ENCODE data around the gene ZHX3.

DNA sequence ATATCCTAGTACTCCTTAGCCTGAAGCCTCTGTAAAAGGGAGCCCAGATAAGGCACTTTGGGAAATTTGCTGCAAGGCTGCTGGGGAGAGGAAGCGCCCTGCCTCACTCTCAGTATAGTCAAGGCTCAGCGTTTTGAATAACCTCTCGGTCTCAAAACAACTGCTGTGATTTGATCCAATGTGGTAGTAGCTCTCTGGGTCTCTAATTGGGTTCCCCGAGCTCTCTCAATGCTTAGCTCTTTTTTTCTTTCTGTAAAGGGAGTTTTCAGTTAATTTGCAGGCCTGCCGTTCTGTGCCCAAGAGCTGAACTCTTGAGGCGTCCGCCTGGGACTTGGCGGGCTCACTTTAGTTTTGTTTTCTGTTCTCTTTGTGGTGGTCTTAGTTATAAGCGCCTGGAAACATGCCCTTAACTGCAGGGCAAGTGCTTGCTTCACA is 41.2 kb downstream of the ZHX3 start:
- TF ChIP-seq, protein P1, sequence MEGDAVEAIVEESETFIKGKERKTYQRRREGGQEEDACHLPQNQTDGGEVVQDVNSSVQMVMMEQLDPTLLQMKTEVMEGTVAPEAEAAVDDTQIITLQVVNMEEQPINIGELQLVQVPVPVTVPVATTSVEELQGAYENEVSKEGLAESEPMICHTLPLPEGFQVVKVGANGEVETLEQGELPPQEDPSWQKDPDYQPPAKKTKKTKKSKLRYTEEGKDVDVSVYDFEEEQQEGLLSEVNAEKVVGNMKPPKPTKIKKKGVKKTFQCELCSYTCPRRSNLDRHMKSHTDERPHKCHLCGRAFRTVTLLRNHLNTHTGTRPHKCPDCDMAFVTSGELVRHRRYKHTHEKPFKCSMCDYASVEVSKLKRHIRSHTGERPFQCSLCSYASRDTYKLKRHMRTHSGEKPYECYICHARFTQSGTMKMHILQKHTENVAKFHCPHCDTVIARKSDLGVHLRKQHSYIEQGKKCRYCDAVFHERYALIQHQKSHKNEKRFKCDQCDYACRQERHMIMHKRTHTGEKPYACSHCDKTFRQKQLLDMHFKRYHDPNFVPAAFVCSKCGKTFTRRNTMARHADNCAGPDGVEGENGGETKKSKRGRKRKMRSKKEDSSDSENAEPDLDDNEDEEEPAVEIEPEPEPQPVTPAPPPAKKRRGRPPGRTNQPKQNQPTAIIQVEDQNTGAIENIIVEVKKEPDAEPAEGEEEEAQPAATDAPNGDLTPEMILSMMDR (IDR thresholded peaks at IDR 0.05; ENCODE audit: low read depth, low read length): no peak
- TF ChIP-seq POLR2A (IDR thresholded peaks at IDR 0.05; ENCODE audit: extremely low read depth, insufficient read length) (no peak), MYC (IDR thresholded peaks at IDR 0.05; ENCODE audit: low read depth, low read length) (no peak)
- TF ChIP-seq, protein P2, sequence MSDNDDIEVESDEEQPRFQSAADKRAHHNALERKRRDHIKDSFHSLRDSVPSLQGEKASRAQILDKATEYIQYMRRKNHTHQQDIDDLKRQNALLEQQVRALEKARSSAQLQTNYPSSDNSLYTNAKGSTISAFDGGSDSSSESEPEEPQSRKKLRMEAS (IDR thresholded peaks at IDR 0.05; ENCODE audit: low read depth, low read length): no peak
